ENCODE data around the gene EFTUD2. TPM values are rescaled to one million over a fixed set of nuclear protein-coding genes. Genes with fewer than 3 reads are reported as not detected.
"Not testable (repeated sequence)": the region's sequence is repeated elsewhere in the genome, so short reads cannot be mapped to it uniquely, and the experiment has no call there.

The EFTUD2 gene
- total and polyA plus RNA-seq, 4 donors = 35.5 to 93.3 (median 73.3) TPM

DNA sequence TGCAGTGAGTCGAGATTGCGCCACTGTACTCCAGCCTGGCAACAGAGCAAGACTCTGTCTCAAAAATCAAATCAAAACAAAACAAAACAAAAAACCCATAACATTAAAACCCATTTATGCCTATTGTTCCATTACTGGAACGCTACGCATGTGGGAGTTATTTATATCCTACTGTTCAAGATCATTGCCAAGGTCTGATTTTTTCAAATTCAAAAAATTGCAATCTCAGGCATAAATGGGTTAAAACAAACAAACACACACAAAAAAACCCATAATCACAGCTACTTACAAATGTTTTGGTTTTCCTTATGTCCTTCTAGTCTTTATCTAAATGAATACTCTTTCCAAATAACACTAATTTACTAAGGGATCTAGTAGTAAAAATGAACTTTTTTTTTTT, 87.0 kb downstream of the EFTUD2 start:
- 79 to 88% methylated on average over 4 of the region's 4 CpGs for WGBS, 2 donors
- H3K27ac ChIP-seq (ENCODE audit: low read depth in 1 of 2, low read length in 1 of 2) = no peak overlapping the region
- peak overlapping the region in 1 of 2 donors; percentile 42 for H3K9ac ChIP-seq (ENCODE audit: insufficient read depth in 1 of 2, low read length in 2 of 2)
- peak; percentile 25 to 77 (median 73) for DNase-seq
- H3K27me3 ChIP-seq (ENCODE audit: control insufficient read depth in 3 of 3, insufficient read depth in 3 of 3, low read length in 2 of 3) = no peaks in the 10 kb centered on the region
- no peaks in the 10 kb centered on the region for H3K9me3 ChIP-seq (ENCODE audit: control insufficient read depth in 4 of 4, insufficient read depth in 3 of 4, low read length in 3 of 4)
- peaks cover 0 to 9% (median 0%) of the 10 kb centered on the region in 5 donors for H3K4me1 ChIP-seq (ENCODE audit: control insufficient read depth in 5 of 5, insufficient read depth in 5 of 5, low read length in 5 of 5)
- TF ChIP-seq, protein P1, sequence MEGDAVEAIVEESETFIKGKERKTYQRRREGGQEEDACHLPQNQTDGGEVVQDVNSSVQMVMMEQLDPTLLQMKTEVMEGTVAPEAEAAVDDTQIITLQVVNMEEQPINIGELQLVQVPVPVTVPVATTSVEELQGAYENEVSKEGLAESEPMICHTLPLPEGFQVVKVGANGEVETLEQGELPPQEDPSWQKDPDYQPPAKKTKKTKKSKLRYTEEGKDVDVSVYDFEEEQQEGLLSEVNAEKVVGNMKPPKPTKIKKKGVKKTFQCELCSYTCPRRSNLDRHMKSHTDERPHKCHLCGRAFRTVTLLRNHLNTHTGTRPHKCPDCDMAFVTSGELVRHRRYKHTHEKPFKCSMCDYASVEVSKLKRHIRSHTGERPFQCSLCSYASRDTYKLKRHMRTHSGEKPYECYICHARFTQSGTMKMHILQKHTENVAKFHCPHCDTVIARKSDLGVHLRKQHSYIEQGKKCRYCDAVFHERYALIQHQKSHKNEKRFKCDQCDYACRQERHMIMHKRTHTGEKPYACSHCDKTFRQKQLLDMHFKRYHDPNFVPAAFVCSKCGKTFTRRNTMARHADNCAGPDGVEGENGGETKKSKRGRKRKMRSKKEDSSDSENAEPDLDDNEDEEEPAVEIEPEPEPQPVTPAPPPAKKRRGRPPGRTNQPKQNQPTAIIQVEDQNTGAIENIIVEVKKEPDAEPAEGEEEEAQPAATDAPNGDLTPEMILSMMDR (IDR thresholded peaks at IDR 0.05; ENCODE audit: control extremely low read depth, extremely low read depth) = no peak
- ATAC-seq (ENCODE audit: insufficient read depth, low FRiP score) = no peak
- H3K4me3 ChIP-seq = no peak overlapping the region
- H3K36me3 ChIP-seq (ENCODE audit: control insufficient read depth in 4 of 4, insufficient read depth in 4 of 4, low read length in 4 of 4) = no peaks in the 10 kb centered on the region

- 93 to 97% methylated on average over 9 of the region's 9 CpGs for WGBS, 2 donors
- H3K4me1 ChIP-seq (ENCODE audit: control insufficient read depth in 5 of 5, insufficient read depth in 5 of 5, low read length in 5 of 5); H3K27ac ChIP-seq (ENCODE audit: low read depth in 1 of 2, low read length in 1 of 2); H3K9ac ChIP-seq (ENCODE audit: insufficient read depth in 1 of 2, low read length in 2 of 2); H3K27me3 ChIP-seq (ENCODE audit: control insufficient read depth in 3 of 3, insufficient read depth in 3 of 3, low read length in 2 of 3); ATAC-seq (ENCODE audit: insufficient read depth, low FRiP score); H3K4me3 ChIP-seq; DNase-seq; H3K9me3 ChIP-seq (ENCODE audit: control insufficient read depth in 4 of 4, insufficient read depth in 3 of 4, low read length in 3 of 4): not testable (repeated sequence)
- H3K36me3 ChIP-seq (ENCODE audit: control insufficient read depth in 4 of 4, insufficient read depth in 4 of 4, low read length in 4 of 4) = peaks cover 0 to 19% (median 8%) of the 10 kb centered on the region in 4 donors
Measured at GRCh38 chr17:44808656-44809388, 90.4 kb downstream of the EFTUD2 start.

- WGBS, 2 donors = 86 to 89% methylated on average over 4 of the region's 4 CpGs
Measured at GRCh38 chr17:44808156-44808555, 91.1 kb downstream of the EFTUD2 start.

DNA sequence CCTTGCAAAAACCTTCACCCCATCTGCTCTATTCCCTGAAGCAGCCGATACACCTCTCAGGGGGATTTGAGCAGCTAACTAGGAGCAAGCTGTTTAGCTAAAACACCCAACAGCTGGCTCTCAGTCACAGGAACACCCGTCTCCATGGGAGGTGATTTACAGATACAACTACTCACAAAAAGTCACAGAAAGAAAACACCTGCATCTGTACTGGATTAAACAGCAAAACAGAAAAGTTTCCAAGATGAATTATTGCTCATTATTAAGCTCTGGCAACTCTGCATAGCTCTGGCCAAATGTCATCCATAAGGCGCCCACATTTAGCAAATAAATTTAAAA, 91.5 kb downstream of the EFTUD2 start:
- peaks cover 0 to 10% (median 0%) of the 10 kb centered on the region in 5 donors for H3K4me1 ChIP-seq (ENCODE audit: control insufficient read depth in 5 of 5, insufficient read depth in 5 of 5, low read length in 5 of 5)
- DNase-seq (no peak), ATAC-seq (ENCODE audit: insufficient read depth, low FRiP score) (no peak)
- peaks cover 0 to 23% (median 12%) of the 10 kb centered on the region in 4 donors for H3K36me3 ChIP-seq (ENCODE audit: control insufficient read depth in 4 of 4, insufficient read depth in 4 of 4, low read length in 4 of 4)
- no peaks in the 10 kb centered on the region for H3K9me3 ChIP-seq (ENCODE audit: control insufficient read depth in 4 of 4, insufficient read depth in 3 of 4, low read length in 3 of 4)
- no peak overlapping the region for H3K27ac ChIP-seq (ENCODE audit: low read depth in 1 of 2, low read length in 1 of 2)
- H3K27me3 ChIP-seq (ENCODE audit: control insufficient read depth in 3 of 3, insufficient read depth in 3 of 3, low read length in 2 of 3) = no peaks in the 10 kb centered on the region
- no peak overlapping the region for H3K4me3 ChIP-seq
- no peak overlapping the region for H3K9ac ChIP-seq (ENCODE audit: insufficient read depth in 1 of 2, low read length in 2 of 2)
- TF ChIP-seq, protein P1 (IDR thresholded peaks at IDR 0.05; ENCODE audit: control extremely low read depth, extremely low read depth) = no peak
- WGBS, 2 donors = 76 to 80% methylated on average over 3 of the region's 3 CpGs

More at GRCh38 chr17:44808156-44808555, 91.1 kb downstream of the EFTUD2 start:
- ATAC-seq (ENCODE audit: insufficient read depth, low FRiP score) = no peak
- no peaks in the 10 kb centered on the region for H3K9me3 ChIP-seq (ENCODE audit: control insufficient read depth in 4 of 4, insufficient read depth in 3 of 4, low read length in 3 of 4)
- TF ChIP-seq, protein P1 (IDR thresholded peaks at IDR 0.05; ENCODE audit: control extremely low read depth, extremely low read depth) = no peak
- peaks cover 0 to 23% (median 11%) of the 10 kb centered on the region in 4 donors for H3K36me3 ChIP-seq (ENCODE audit: control insufficient read depth in 4 of 4, insufficient read depth in 4 of 4, low read length in 4 of 4)
- H3K27ac ChIP-seq (ENCODE audit: low read depth in 1 of 2, low read length in 1 of 2) = no peak overlapping the region
- H3K9ac ChIP-seq (ENCODE audit: insufficient read depth in 1 of 2, low read length in 2 of 2) = no peak overlapping the region
- no peak overlapping the region for H3K4me3 ChIP-seq
- DNase-seq = no peak
- H3K4me1 ChIP-seq (ENCODE audit: control insufficient read depth in 5 of 5, insufficient read depth in 5 of 5, low read length in 5 of 5) = peaks cover 0 to 8% (median 0%) of the 10 kb centered on the region in 5 donors
- H3K27me3 ChIP-seq (ENCODE audit: control insufficient read depth in 3 of 3, insufficient read depth in 3 of 3, low read length in 2 of 3) = no peaks in the 10 kb centered on the region
